Measurements from ENCODE around the gene GNB5. TPM values are rescaled to one million over a fixed set of nuclear protein-coding genes. Genes with fewer than 3 reads are reported as not detected.

Gene GNB5
- total and polyA plus RNA-seq, 2 of the 13 experiments (the other 11 are each of a cell fraction or from before 2014, with no cell fraction given), result 13.7 to 14.4 TPM

GRCh38 chr15:52137432-52138357, 53.5 kb downstream of the GNB5 start (continued):
- TF ChIP-seq MED1 (CRISPR knock-in tag; IDR thresholded peaks at IDR 0.05) (peak; percentile 70), ZNF557 (CRISPR knock-in tag; IDR thresholded peaks at IDR 0.05) (0 out of 2 replicates have a peak, but pooled peaks have one; percentile 30), XRCC5 (optimal IDR thresholded peaks at IDR 0.05; ENCODE audit: low read length) (peak; percentile 32), ZNF18 (CRISPR knock-in tag; IDR thresholded peaks at IDR 0.05; ENCODE audit: insufficient replicate concordance) (no peak), ZNF451 (CRISPR knock-in tag; IDR thresholded peaks at IDR 0.05) (no peak), TP53 (CRISPR knock-in tag; conservative IDR thresholded peaks at IDR 0.05) (no peak; the same call in 1 of the 2 replicates), THAP9 (CRISPR knock-in tag; IDR thresholded peaks at IDR 0.05; ENCODE audit: borderline replicate concordance) (no peak), MYPOP (CRISPR knock-in tag; IDR thresholded peaks at IDR 0.05) (no peak), RNF2 (conservative IDR thresholded peaks at IDR 0.05; ENCODE audit: low read depth) (no peak), TBP (CRISPR knock-in tag; IDR thresholded peaks at IDR 0.05) (0 out of 2 replicates have a peak, but pooled peaks have one; percentile 25), SALL1 (CRISPR knock-in tag; IDR thresholded peaks at IDR 0.05) (peak; percentile 37), SRF (IDR thresholded peaks at IDR 0.05; ENCODE audit: low read depth, low read length) (no peak), E2F5 (CRISPR knock-in tag; conservative IDR thresholded peaks at IDR 0.05) (no peak), ZNF552 (CRISPR knock-in tag; IDR thresholded peaks at IDR 0.05; ENCODE audit: borderline replicate concordance) (no peak), TGIF2 (CRISPR knock-in tag; IDR thresholded peaks at IDR 0.05) (no peak), RFXANK (CRISPR knock-in tag; IDR thresholded peaks at IDR 0.05) (no peak), SALL2 (CRISPR knock-in tag; IDR thresholded peaks at IDR 0.05) (peak; percentile 88), ZNF891 (CRISPR knock-in tag; IDR thresholded peaks at IDR 0.05) (no peak; the same call in 1 of the 2 replicates)
- TF ChIP-seq, protein P1, sequence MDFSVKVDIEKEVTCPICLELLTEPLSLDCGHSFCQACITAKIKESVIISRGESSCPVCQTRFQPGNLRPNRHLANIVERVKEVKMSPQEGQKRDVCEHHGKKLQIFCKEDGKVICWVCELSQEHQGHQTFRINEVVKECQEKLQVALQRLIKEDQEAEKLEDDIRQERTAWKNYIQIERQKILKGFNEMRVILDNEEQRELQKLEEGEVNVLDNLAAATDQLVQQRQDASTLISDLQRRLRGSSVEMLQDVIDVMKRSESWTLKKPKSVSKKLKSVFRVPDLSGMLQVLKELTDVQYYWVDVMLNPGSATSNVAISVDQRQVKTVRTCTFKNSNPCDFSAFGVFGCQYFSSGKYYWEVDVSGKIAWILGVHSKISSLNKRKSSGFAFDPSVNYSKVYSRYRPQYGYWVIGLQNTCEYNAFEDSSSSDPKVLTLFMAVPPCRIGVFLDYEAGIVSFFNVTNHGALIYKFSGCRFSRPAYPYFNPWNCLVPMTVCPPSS (IDR thresholded peaks at IDR 0.05), result no peak
- TF ChIP-seq, protein P2, sequence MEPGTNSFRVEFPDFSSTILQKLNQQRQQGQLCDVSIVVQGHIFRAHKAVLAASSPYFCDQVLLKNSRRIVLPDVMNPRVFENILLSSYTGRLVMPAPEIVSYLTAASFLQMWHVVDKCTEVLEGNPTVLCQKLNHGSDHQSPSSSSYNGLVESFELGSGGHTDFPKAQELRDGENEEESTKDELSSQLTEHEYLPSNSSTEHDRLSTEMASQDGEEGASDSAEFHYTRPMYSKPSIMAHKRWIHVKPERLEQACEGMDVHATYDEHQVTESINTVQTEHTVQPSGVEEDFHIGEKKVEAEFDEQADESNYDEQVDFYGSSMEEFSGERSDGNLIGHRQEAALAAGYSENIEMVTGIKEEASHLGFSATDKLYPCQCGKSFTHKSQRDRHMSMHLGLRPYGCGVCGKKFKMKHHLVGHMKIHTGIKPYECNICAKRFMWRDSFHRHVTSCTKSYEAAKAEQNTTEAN (CRISPR knock-in tag; conservative IDR thresholded peaks at IDR 0.05), result no peak

Measured in HepG2 (cell line).